H9 (cell line): ENCODE data around the gene SPRED2. TPM values are rescaled to one million over a fixed set of nuclear protein-coding genes. Genes with fewer than 3 reads are reported as not detected.

Experiments
- DNase-seq: peaks from one replicate; pipeline ENCODE4 v3.0.0-alpha.2; 2017
- H2AFZ ChIP-seq: one replicate; pipeline ENCODE4 v1.6.1; 2013; ENCODE audit warnings: mild to moderate bottlenecking, low read length, control low read depth, moderate library complexity
- H2AK5ac ChIP-seq: 2 replicates; pipeline ENCODE4 v1.6.1; 2013; ENCODE audit warnings: low read length, control low read depth, mixed read lengths; ENCODE audit not compliant: insufficient read length
- H2BK120ac ChIP-seq: one replicate; pipeline ENCODE4 v1.6.1; 2013; ENCODE audit warnings: low read depth, mild to moderate bottlenecking, low read length, control low read depth, inconsistent platforms; ENCODE audit not compliant: poor library complexity, severe bottlenecking
- H2BK12ac ChIP-seq: 2 replicates; pipeline ENCODE4 v1.6.1; 2013; ENCODE audit warnings: low read length, control low read depth, mixed read lengths, low read depth; ENCODE audit not compliant: insufficient read length
- H2BK15ac ChIP-seq: 2 replicates; pipeline ENCODE4 v1.6.1; 2013; ENCODE audit warnings: low read depth, low read length, control low read depth
- H2BK20ac ChIP-seq: one replicate; pipeline ENCODE4 v1.6.1; 2013; ENCODE audit warnings: low read depth, mild to moderate bottlenecking, low read length, control low read depth, inconsistent platforms; ENCODE audit not compliant: poor library complexity, severe bottlenecking
- H2BK5ac ChIP-seq: 2 replicates; pipeline ENCODE4 v1.6.1; 2013; ENCODE audit warnings: low read length, control low read depth, mixed read lengths; ENCODE audit not compliant: insufficient read length
- H3K14ac ChIP-seq: 2 replicates; pipeline ENCODE4 v1.6.1; 2013; ENCODE audit warnings: low read length, control low read depth; ENCODE audit not compliant: insufficient read depth
- H3K18ac ChIP-seq: 2 replicates; pipeline ENCODE4 v1.6.1; 2013; ENCODE audit warnings: low read depth, mild to moderate bottlenecking, mixed read lengths, low read length, control low read depth; ENCODE audit not compliant: insufficient read length
- H3K23ac ChIP-seq: 2 replicates; pipeline ENCODE4 v1.6.1; 2013; ENCODE audit warnings: low read length, control low read depth, mixed read lengths, low read depth; ENCODE audit not compliant: insufficient read length
- H3K23me2 ChIP-seq: 2 replicates; pipeline ENCODE4 v1.6.1; 2013; ENCODE audit warnings: low read depth, mild to moderate bottlenecking, mixed read lengths, low read length, control low read depth; ENCODE audit not compliant: insufficient read length, poor library complexity, severe bottlenecking
- H3K27ac ChIP-seq: 2 replicates; pipeline ENCODE4 v1.5.1; 2013; ENCODE audit warnings: low read length, control low read depth, mixed read lengths, low read depth; ENCODE audit not compliant: insufficient read length
- H3K27me3 ChIP-seq: 2 replicates; pipeline ENCODE4 v1.6.1; 2013; ENCODE audit warnings: low read length, control low read depth, inconsistent platforms; ENCODE audit not compliant: insufficient read depth
- H3K4ac ChIP-seq: 2 replicates; pipeline ENCODE4 v1.6.1; 2013; ENCODE audit warnings: low read depth, mild to moderate bottlenecking, control low read depth, inconsistent platforms, low read length, moderate library complexity
- H3K4me1 ChIP-seq: 2 replicates; pipeline ENCODE4 v1.6.1; 2013; ENCODE audit warnings: low read length, control low read depth, inconsistent platforms; ENCODE audit not compliant: insufficient read depth
- H3K4me2 ChIP-seq: 2 replicates; pipeline ENCODE4 v1.6.1; 2013; ENCODE audit warnings: low read length, control low read depth, mixed read lengths; ENCODE audit not compliant: insufficient read length, insufficient read depth
- H3K56ac ChIP-seq: 2 replicates; pipeline ENCODE4 v1.6.1; 2013; ENCODE audit warnings: low read depth, mild to moderate bottlenecking, mixed read lengths, low read length, control low read depth; ENCODE audit not compliant: insufficient read length
- H3K79me1 ChIP-seq: 2 replicates; pipeline ENCODE4 v1.6.1; 2013; ENCODE audit warnings: low read depth, mild to moderate bottlenecking, moderate library complexity, low read length, control low read depth, inconsistent platforms; ENCODE audit not compliant: insufficient read depth, poor library complexity, severe bottlenecking
- H3K79me2 ChIP-seq: 2 replicates; pipeline ENCODE4 v1.6.1; 2013; ENCODE audit warnings: low read length, control low read depth, inconsistent platforms; ENCODE audit not compliant: insufficient read depth
- H3K9ac ChIP-seq: 2 replicates; pipeline ENCODE4 v1.6.1; 2013; ENCODE audit warnings: low read length, control low read depth, mixed read lengths; ENCODE audit not compliant: insufficient read length; ENCODE audit errors: extremely low read depth
- H3K9me3 ChIP-seq: one replicate; pipeline ENCODE4 v1.6.1; 2013; ENCODE audit warnings: low read depth, low read length, inconsistent platforms; ENCODE audit not compliant: control insufficient read depth
- H3T11ph ChIP-seq: one replicate; pipeline ENCODE4 v1.6.1; 2013; ENCODE audit warnings: mild to moderate bottlenecking, low read length, control low read depth, inconsistent platforms
- H4K20me1 ChIP-seq: one replicate; pipeline ENCODE4 v1.6.1; 2013; ENCODE audit not compliant: control insufficient read depth, insufficient read length, insufficient read depth
- H4K5ac ChIP-seq: 2 replicates; pipeline ENCODE4 v1.6.1; 2013; ENCODE audit warnings: low read depth, mild to moderate bottlenecking, mixed read lengths, low read length, control low read depth; ENCODE audit not compliant: insufficient read length
- H4K8ac ChIP-seq: replicated peaks from 2 replicates; pipeline ENCODE4 v1.6.1; 2013; ENCODE audit warnings: low read length, control low read depth, mixed read lengths, low read depth; ENCODE audit not compliant: insufficient read length
- H4K91ac ChIP-seq: 2 replicates; pipeline ENCODE4 v1.6.1; 2013; ENCODE audit warnings: low read depth, mild to moderate bottlenecking, moderate library complexity, mixed read lengths, low read length, control low read depth; ENCODE audit not compliant: insufficient read length
- H3K27ac Mint-ChIP-seq, 3 experiments: 2 replicates in 2 of 3; 3 replicates in 1 of 3; pipeline ENCODE4 v1.8.0; 2020 to 2021; ENCODE audit warnings: mixed read lengths in 3 of 3, mild to moderate bottlenecking in 1 of 3, moderate library complexity in 1 of 3
- H3K27me3 Mint-ChIP-seq: 2 replicates; pipeline ENCODE4 v1.8.0; 2021; ENCODE audit warnings: low read depth, mild to moderate bottlenecking, moderate library complexity, mixed read lengths
- H3K36me3 Mint-ChIP-seq, 3 experiments: 2 replicates in 2 of 3; 3 replicates in 1 of 3; pipeline ENCODE4 v1.8.0; 2020 to 2021; ENCODE audit warnings: low read depth in 3 of 3, mixed read lengths in 3 of 3; ENCODE audit not compliant: insufficient read depth in 1 of 3
- H3K4me1 Mint-ChIP-seq, 2 experiments: 2 replicates each; pipeline ENCODE4 v1.8.0; 2020; ENCODE audit warnings: mixed read lengths in 2 of 2
- H3K4me3 Mint-ChIP-seq, 2 experiments: 2 replicates in 1 of 2; 3 replicates in 1 of 2; pipeline ENCODE4 v1.8.0; 2020 to 2021; ENCODE audit warnings: mild to moderate bottlenecking in 2 of 2, mixed read lengths in 2 of 2, moderate library complexity in 1 of 2
- H3K9me3 Mint-ChIP-seq, 2 experiments: 2 replicates in 1 of 2; 3 replicates in 1 of 2; pipeline ENCODE4 v1.8.0; 2020; ENCODE audit warnings: mild to moderate bottlenecking in 2 of 2, mixed read lengths in 2 of 2, moderate library complexity in 1 of 2
- CTCF ChIP-seq: fragments of 200-600 bp; sonication (generic); conservative IDR thresholded peaks from 3 replicates; pipeline ENCODE4 v1.8.0; 2021; ENCODE audit warnings: antibody characterized with exemption, mild to moderate bottlenecking
- WGBS: extraction: QIAGEN DNeasy Blood & Tissue Kit; methylation state at CpG from one replicate; pipeline ENCODE4 v1.1.7; 2013; ENCODE audit warnings: missing lambda C conversion rate, low lambda C conversion rate, mixed read lengths; ENCODE audit not compliant: insufficient read length; ENCODE audit errors: extremely low coverage; 5-methylcytosine and 5-hydroxymethylcytosine counted together
- total RNA-seq: library from RNA; stranded (reverse); gene quantifications from 2 replicates; pipeline ENCODE4 v1.2.1, GENCODE V29; 2021

The SPRED2 gene
- total RNA-seq, 1 experiment from 2014 or later: 23.5 TPM

- H4K8ac ChIP-seq: no peak overlapping the region
- H3K14ac ChIP-seq: no peak overlapping the region
- no peak overlapping the region for H3K27ac ChIP-seq
- peak; percentile 19; the same call in 1 of the 3 replicates for TF ChIP-seq CTCF
- H3K4me1 Mint-ChIP-seq: peaks cover 21 to 22% of the 10 kb centered on the region in 2 experiments
- no peaks in the 10 kb centered on the region for H3K79me1 ChIP-seq
- no peaks in the 10 kb centered on the region for H3K27me3 Mint-ChIP-seq
- no peak overlapping the region for H2BK5ac ChIP-seq
- no peaks in the 10 kb centered on the region for H3K9me3 Mint-ChIP-seq
- H3K4ac ChIP-seq: no peak overlapping the region
- H3K23ac ChIP-seq: no peak overlapping the region
- H3K79me2 ChIP-seq: no peaks in the 10 kb centered on the region
- H4K20me1 ChIP-seq: no peaks in the 10 kb centered on the region
- H2BK15ac ChIP-seq: no peak overlapping the region
- H3K9me3 ChIP-seq: no peaks in the 10 kb centered on the region
- no peak for DNase-seq
- no peak overlapping the region for H4K5ac ChIP-seq
- no peak overlapping the region for H2BK12ac ChIP-seq
- no peak overlapping the region for H3K27ac Mint-ChIP-seq
- no peak overlapping the region for H2BK20ac ChIP-seq
- no peak overlapping the region for H3K4me2 ChIP-seq
- H2AK5ac ChIP-seq: no peak overlapping the region
- H3K23me2 ChIP-seq: no peaks in the 10 kb centered on the region
- no CpG with 5 or more reads among the region's 4 CpGs for WGBS
- no peaks in the 10 kb centered on the region; the same call in 1 of the 2 replicates for H3K4me1 ChIP-seq
- no peak overlapping the region for H2AFZ ChIP-seq
- no peak overlapping the region for H3K56ac ChIP-seq
- no peak overlapping the region for H3K18ac ChIP-seq
- H2BK120ac ChIP-seq: no peak overlapping the region
- no peak overlapping the region for H3K4me3 Mint-ChIP-seq
- no peak overlapping the region for H4K91ac ChIP-seq
- no peak overlapping the region for H3T11ph ChIP-seq
- peaks cover 0 to 3% (median 0%) of the 10 kb centered on the region in 3 experiments; a peak in 1 of 7 replicates for H3K36me3 Mint-ChIP-seq
- H3K27me3 ChIP-seq: no peaks in the 10 kb centered on the region
- no peak overlapping the region for H3K9ac ChIP-seq
These were observed 45.4 kb downstream of the SPRED2 start for GRCh38 chr2:65386989-65387388.
